OCI-LY7 (cell line): ENCODE results near the gene RPL7L1.

Experiments used
- EZH2phosphoT487 ChIP-seq: fragments of 200-600 bp; sonication (generic); IDR thresholded peaks from 2 replicates; pipeline ENCODE4 v1.6.1; 2018; ENCODE audit warnings: low read depth, borderline replicate concordance, mild to moderate bottlenecking, mixed run types, antibody characterized with exemption, low read length, moderate library complexity, mixed read lengths
- TF ChIP-seq, protein P1 (sequence below): fragments of 200-600 bp; sonication (generic); conservative IDR thresholded peaks from 2 replicates; pipeline ENCODE4 v1.5.1; 2014; ENCODE audit warnings: mild to moderate bottlenecking, antibody characterized with exemption, low read length, moderate library complexity, mixed read lengths

DNA sequence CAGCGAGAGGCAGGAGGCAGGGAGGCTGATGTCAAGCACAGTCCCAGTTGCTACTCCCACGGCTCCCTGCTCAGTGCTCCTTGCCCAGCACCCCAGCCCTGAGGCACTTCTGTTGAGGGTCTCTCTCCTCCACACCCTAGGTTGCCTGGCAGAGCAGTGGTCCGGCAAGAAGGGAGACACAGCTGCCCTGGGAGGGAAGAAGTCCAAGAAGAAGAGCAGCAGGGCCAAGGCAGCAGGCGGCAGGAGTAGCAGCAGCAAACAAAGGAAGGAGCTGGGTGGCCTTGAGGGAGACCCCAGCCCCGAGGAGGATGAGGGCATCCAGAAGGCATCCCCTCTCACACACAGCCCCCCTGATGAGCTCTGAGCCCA, 59.0 kb downstream of the RPL7L1 start:
- TF ChIP-seq, protein P1, sequence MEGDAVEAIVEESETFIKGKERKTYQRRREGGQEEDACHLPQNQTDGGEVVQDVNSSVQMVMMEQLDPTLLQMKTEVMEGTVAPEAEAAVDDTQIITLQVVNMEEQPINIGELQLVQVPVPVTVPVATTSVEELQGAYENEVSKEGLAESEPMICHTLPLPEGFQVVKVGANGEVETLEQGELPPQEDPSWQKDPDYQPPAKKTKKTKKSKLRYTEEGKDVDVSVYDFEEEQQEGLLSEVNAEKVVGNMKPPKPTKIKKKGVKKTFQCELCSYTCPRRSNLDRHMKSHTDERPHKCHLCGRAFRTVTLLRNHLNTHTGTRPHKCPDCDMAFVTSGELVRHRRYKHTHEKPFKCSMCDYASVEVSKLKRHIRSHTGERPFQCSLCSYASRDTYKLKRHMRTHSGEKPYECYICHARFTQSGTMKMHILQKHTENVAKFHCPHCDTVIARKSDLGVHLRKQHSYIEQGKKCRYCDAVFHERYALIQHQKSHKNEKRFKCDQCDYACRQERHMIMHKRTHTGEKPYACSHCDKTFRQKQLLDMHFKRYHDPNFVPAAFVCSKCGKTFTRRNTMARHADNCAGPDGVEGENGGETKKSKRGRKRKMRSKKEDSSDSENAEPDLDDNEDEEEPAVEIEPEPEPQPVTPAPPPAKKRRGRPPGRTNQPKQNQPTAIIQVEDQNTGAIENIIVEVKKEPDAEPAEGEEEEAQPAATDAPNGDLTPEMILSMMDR, result no peak
- TF ChIP-seq EZH2phosphoT487, result no peak
